GM04503 (cell line): ENCODE measurements around the gene CYSRT1.

ENCODE experiments used
- DNase-seq: peaks from one replicate; pipeline ENCODE4 v3.0.0-alpha.2; 2012; ENCODE audit warnings: low read depth

CYSRT1 gene

DNA sequence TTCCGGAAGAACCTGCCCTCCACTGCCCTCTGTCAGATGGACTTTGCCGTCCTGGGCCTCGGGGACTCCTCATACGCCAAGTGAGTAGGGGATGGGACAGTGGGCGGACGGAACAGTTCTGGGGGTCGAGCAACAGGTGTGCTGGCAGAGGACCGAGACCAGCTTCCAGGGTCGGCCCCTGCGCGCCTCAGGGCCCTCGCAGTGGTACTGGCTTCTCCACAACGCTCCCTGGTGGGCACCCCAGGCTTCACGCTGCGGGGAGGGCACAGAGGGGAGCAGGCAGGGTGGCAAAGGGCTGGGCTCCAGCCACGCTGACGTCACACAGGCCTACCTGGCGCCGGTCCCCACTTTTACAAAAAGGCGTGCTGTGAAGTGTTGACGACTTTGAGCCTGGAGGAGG, 12.5 kb upstream of the CYSRT1 start:
- no peak for DNase-seq

- no peak for DNase-seq
These were observed 11.6 kb upstream of the CYSRT1 start for GRCh38 chr9:137213160-137214060.

DNA sequence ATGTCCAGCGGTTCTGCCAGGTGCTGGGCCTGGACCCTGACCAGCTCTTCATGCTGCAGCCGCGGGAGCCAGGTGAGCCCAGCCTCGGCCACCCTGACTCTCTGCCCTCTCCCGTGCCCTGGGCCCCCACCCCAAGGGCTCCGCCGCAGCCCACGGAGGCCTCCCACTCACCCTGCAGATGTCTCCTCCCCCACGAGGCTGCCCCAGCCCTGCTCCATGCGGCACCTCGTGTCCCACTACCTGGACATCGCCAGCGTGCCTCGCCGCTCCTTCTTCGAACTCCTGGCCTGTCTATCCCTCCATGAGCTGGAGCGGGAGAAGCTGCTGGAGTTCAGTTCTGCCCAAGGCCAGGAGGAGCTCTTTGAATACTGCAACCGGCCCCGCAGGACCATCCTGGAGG, 10.4 kb upstream of the CYSRT1 start:
- no peak for DNase-seq

- DNase-seq, result no peak
These were observed 9.6 kb upstream of the CYSRT1 start for GRCh38 chr9:137215196-137215986.

GRCh38 chr9:137216188-137216965, 8.6 kb upstream of the CYSRT1 start:
- DNase-seq, result no peak

DNA sequence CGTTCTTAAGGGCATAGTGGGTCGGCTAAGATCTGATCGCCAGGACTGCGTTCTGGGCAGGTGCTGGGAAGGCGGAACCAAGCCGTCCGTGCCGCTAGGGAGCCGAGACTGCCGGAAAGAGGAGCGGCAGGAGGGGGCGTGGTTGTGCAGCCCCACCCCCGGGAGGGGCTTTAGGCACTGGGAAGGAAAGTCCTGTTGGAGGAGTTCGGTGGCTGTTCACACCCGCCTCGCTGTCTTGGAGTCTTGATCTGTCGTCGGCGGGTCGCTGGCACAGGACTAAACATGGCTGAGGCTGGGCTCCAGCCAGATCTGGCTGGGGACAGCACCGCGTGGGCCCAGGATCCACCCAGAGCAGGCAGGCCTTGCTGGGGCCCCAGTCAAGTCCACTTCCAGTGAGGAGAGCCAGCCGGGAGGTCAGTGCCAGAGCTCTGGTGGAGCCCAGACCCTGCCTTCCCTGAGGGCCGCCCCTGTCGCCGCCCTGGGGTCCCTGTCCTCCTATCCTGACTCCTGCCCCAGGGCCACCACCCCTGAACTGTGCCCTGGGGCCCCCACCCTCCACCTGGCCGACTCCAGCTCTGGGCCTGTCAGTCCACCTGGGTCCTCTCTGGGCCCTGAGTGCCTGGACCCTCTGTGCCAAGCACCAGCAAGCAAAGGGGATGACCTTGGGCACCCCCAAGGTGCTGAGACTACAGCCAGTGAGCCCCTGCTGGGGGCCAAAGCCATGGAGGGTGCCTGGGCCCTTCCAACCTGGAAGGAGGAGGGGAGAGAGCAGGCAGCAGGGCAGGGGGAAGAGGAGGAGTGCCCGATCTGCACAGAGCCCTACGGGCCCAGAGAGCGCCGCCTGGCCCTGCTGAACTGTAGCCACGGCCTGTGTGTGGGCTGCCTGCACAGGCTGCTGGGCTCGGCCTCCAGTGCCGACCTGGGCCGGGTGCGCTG, 7.4 kb upstream of the CYSRT1 start:
- DNase-seq, result no peak

DNA sequence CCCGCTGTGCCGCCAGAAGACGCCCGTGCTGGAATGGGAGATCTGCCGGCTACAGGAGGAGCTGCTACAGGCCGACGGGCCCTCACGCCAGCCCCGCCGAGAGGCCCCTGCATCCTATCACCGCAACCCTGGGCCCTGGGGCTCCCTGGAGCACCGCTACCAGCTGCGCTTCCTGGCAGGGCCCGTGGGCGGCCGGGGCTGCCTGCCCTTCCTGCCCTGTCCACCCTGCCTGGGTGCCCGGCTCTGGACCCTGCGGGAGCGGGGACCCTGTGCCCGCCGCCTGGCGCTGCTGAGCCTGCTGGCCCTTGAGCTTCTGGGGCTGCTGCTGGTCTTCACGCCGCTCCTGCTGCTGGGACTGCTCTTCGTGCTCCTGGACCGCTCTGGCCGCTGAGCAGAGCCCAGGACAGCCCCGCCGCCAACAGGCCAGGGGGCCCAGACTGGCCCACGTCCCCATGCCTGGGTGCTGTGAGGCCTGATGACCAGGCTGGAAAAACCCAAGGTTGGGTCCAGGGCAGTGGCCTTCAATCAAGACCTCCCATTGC, 6.7 kb upstream of the CYSRT1 start:
- DNase-seq, result no peak

- DNase-seq, result no peak
These were observed 6.2 kb upstream of the CYSRT1 start for GRCh38 chr9:137218754-137219271.

GRCh38 chr9:137219757-137220316, 5.1 kb upstream of the CYSRT1 start:
- no peak for DNase-seq

DNA sequence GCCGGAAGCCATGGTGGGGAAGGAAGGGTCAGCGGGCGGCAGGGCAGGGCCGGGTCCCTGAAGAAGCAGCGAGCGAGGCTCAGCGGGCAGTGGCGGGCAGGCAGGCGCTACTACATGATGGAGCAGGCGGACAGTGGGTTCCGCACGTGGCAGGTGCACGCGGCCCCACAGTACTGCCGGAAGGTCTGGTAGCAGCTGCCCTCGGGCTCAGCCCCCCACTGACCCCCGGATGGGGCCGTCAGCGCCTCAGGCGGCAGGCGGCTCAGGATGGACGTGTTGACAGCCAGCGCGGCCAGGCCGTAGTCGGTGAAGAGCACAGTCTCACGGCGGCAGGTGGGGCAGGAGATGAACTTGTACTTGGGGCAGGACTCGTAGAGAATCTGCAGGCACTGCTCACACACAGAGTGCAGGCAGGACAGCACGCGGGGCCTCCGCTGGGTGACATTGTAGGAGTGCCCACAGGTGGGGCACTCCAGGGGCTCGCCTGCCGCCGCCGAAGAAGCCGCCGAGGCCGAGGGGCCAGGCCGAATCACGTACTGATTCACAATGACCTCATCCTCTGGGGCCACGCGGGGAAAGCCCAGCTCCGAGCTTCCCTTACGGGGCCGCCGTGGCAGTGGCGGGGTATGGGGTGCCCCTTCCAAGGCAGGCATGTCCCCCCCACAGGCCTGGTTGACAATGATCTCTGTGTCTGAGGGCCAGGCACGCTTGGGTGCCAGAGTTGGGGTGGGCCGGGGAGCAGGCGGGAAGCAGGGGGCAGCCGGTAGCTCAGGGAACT, 4.5 kb upstream of the CYSRT1 start:
- DNase-seq, result no peak

GRCh38 chr9:137221095-137221505, 3.9 kb upstream of the CYSRT1 start:
- no peak for DNase-seq

DNA sequence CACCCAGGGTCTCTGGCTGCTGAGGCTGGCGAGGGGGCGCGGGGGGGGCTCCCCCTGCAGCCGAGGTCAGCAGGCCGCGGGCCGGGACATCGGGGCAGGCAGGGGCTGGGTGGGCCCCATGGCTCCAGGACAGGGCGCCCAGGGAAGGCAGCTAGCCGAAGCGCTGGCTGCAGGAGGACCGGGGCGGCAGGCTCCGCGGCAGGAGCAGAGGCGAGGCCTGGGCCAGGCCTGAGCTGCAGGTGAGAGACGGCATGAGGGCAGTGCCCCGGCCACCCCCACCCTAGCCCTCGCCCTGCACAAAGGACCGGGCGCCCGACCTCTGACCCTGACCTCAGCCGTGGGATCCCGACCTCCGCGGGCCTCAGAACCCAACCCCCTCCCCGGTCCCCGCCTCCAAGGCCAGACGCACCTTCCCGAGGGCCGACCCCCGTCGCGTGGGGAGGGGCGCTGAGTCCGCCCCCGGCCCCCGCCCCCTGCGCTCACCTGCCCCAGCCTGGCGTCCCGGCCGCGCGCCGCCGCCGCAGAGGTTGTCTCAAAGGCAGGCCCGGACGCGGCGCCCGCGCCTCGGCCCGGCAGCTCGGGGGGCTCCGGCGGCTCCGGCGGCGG, 3.4 kb upstream of the CYSRT1 start:
- DNase-seq, result no peak

DNA sequence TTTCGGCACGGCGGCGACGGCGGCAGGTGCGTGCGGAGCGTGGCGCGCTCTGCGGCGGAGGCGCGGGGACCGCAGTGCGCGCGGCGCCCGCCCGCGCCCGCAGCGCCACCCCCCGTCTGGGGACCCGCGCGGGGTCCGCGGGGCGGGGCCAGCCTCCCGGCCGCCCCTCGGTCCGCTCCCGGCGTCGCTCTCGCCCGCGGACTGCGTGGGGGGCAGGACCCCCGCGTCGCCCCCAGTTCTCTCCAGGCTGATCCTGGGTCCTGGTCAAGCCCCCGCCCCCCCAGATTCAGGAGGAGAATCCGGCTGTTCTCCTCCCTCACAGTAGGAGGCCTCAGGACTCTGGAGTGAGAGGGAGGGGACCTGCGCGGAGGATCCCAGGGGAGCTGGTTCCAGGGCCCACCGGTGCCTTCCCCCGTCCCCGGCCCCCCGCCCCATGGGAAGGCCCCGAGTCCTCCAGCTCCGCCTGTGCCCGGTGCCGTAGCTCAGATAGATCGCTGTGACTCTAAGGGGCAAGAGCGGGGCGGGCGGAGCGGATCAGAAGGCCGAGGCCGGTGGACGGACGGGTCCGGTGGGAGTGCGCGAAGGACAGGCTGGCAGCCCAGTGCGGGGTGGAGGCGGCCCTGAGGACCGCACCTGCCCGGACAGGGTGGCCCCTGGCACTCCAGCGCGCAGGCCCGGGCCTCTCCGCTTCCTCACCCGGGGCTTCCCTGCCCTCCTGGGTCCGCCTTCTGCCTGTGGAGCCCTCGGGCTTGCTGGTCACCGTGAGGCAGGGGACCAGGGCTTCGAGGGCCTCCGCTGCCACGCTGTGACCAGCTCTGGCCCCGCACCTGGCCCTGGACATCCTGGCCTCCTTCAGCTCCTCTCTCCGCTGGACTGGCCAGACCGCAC, 2.5 kb upstream of the CYSRT1 start, which contains the start of gene RNF208:
TSS of gene RNF208 (minus strand) at position 51 of the 888 bp plus-strand sequence. CDS start 1,028 bp downstream, outside the sequence.
- no peak for DNase-seq

DNA sequence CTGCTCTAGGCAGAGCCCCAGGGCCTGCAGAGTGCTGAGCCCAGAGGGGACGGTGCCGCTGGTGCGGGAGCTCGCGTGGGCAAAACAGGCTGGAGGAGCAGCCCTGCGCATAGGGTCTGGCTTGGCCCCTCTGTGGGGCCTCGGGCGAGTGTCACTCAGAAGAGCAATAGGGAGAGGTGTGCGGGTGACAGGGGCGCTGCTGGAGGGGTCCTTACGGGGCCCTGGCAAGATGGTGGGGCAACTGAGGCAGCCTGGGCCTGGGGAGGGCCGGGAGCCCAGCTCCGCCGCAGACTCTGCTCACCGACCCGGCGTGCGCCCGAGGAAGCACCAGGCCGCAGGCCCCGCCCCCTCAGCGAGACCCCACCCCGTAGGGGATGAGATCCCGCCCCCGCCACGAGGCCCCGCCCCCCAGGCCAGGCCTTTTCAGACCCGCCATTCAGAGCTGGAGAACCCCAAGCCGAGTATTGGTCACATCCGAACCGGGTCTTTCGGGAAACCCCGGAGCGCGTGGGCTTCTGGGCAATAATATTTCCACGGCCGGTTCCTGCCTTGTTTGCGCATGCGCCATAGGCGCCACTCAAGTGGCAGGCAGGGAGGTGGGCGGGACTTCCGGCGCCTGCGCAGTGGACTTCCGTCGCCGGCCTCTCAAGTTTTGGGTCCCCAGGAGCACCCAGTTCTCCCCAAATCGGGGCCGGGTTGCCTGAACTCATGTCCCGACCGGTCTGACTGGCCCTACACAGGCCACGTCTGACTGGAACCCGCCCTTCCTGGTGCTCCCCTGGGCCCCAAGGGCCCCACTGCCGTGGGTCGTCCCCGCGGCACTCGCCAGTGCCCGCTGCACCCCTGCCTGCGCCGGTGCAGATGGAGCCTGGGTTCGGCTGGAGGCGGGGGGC, 1.6 kb upstream of the CYSRT1 start:
- DNase-seq, result peak; percentile 86

DNA sequence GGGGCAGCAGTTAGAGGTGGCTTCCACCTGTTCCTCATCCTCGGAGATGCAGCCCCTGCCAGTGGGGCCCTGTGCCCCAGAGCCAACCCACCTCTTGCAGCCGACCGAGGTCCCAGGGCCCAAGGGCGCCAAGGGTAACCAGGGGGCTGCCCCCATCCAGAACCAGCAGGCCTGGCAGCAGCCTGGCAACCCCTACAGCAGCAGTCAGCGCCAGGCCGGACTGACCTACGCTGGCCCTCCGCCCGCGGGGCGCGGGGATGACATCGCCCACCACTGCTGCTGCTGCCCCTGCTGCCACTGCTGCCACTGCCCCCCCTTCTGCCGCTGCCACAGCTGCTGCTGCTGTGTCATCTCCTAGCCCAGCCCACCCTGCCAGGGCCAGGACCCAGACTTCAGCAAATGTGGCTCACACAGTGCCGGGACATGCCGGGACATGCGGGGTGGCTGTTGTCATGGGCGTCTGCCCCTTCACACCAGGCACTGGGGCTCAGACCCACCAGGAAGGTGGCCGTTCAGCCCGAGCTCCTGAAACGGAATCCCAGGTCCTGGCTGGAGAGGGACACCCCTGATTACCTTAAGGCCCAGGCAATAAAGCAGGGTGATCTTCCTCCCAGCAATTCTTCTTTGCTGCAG, 841 bp downstream of the CYSRT1 start:
- no peak for DNase-seq

GRCh38 chr9:137226338-137227053, 1.5 kb downstream of the CYSRT1 start:
- no peak for DNase-seq
